ENCODE results near the gene ATL1.
A peak's percentile ranks its signal among the peaks of the same experiment; 100 is the strongest.
"Not testable (repeated sequence)": the region's sequence is repeated elsewhere in the genome, so short reads cannot be mapped to it uniquely, and the experiment has no call there.

Gene ATL1

DNA sequence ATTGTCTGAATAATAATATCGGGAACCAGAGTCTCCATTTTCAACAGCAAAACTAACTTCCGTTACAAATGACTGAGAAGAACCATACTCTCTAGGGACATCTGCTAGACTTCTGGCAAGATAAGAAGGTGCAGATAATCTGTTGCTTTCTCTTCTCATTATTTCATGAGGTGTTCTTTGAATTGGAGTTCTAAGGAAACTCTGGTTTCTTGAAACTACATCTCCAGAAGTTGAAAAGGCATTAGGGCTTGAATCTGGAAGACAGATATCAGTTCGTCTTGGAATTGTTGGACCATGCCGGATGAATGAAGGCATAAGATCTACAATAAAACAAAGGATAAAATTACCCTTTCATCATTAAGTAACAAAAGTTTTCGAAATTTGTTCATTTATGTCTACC is 105.4 kb downstream of the ATL1 start:
- not testable (repeated sequence) for DNase-seq

DNA sequence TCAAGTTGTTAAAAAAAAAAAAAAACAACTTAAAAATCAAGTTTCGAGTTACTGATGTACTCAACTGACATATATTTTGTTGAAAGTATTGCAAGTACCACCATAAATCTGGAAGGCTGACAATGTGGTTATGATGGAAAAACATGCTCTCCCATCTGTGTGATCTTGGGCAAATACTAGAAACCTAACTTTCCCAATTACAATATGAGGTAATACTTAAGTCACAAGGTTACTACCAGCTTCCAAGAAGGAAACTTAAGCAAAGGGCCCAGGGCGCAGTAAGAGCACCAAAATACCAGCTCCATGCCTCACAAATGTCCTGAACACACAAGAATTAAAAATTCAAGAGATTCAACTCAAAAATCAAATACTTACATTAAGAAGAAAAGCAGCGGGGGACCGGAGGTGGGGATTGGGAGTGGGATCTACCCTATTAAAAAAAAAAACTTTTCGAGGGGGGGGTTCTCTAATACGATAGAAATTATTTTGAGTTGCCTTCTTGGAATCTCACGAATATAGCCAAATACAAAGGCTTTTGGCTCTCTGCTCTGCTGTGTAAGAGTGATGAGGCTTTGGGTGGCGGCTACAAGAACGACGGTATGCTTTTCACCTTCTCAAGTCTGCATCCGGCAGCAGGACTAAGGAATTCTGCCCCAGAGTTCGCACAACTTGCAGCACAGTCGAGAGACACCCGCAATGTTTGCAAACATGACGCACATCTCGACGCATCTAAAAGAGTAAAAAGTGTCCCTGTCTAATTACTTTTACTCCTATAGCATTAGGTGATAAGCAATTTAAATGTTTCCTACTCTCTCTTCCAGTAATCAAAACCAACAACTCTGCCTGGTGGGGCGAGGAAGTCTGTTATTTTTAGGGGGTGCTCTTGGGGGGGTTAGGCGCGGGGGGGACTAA is 107.1 kb downstream of the ATL1 start:
- no peak for DNase-seq

DNA sequence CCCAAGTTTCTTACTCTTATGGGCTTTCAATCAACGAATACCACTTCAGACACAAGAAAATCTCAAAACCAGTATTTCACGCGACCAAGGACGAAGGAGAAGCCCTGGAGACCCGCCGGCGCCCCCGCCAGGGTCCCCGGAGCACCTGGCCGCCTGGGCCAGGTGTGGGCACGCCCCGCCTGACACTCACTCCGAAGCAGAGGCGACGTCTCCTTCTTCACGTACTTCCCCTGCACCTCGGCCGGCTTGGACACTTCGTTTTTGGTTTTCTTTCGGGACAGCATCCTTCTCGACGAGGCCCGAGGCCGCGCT is 107.7 kb downstream of the ATL1 start:
- DNase-seq: no peak

GRCh38 chr14:50667996-50668825 is 108.3 kb downstream of the ATL1 start, which contains the start of gene SAV1:
Gene SAV1, minus strand, starts transcription at chr14:50668306. Its CDS starts 339 bp downstream, at chr14:50667967.
- peak; percentile 12 for DNase-seq

DNA sequence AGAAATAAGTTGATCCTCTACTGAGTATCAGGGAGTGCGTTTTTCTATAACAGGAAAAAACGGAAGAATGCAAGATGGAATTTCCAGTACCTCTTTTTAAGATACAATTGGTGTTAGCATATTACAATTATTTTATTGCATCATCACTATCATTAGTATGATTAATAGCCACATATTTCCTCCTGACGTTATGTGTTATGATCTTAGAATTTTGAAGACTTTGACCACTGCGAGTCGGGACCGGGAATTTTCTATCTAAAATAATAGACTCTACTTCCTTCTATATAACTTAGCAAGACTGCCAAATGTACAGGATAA is 108.8 kb downstream of the ATL1 start:
- no peak for DNase-seq

- DNase-seq: no peak
These were observed 109.6 kb downstream of the ATL1 start for GRCh38 chr14:50669441-50669986.

DNA sequence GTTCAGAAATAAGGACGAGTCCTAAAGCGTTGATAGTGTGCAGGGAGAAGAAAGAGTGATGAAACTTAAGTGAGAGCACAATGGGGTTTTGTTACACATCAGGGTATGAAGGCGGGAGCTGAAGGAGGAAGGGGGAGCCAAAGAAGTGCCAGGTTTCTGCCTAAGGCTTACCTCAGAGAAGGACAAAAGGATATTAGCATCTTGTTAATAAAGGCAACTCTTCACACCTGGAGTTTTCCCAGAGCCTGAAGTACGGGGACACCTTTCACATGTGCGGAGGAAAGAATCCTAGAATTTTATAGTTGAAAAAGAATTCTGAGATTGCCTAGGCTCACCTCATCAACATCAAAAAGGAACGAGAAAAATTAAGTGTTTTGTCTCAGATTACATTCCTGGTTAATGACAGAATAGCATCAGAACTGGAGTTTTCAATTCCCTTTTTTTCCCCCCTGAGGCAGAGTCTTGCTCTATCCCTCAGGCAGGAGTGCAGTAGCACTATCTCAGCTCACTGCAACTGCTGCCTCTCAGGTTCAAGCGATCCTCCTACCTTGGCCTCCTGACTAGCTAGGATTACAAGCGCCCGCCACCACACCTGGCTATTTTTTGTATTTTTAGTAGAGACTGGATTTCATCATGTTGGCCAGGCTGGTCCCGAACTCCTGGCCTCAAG is 110.4 kb downstream of the ATL1 start:
- no peak for DNase-seq

DNA sequence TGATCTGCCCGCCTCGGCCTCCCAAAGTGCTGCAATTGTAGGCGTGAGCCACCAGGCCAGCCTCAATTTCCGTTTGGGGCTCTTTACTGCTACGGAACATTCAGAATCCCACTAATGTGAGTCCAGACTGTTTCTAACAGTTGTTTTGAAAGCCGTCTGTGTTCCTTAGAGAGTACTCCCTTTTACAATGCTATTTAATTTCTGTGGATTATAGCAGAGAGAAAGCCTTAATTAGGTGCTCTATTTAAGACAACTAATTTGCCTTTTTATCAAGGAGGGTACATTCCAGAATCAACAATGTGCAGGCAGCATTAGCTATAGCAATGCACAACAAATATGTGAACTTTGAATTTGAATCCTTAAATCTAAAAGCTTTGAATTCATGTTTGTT is 110.9 kb downstream of the ATL1 start:
- DNase-seq: no peak

GRCh38 chr14:50675597-50675996 is 115.7 kb downstream of the ATL1 start:
- DNase-seq: no peak

DNA sequence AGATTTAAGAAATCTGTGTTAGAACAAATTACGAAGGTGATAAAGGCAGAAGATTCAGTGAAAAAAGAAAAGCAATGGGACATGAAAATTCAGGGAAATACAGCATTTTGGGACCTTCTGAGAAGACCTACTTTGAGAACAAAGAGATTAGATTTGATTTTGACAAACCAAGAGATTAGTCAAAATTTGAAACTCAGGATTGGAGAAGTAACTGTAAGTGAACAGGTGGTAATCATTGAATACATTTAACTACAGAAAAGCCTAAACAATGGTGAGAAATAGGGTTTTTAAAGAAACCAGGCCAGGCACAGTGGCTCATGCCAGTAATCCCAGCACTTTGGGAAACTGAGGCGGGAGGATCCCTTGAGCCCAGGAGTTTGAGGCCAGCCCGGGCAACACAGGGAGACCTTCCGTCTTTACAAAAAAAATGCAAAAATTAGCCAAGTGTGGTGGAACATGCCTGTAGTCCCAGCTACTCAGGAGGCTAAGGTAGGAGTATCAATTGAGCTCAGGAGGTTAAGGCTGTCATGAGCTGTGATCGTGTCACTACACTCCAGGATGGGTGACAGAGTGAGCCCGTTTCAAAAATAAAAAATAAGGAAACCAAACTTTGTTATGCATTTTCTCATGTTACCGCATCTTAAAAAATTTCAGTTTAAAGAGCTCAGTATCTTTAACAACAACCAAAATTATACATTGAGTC is 117.0 kb downstream of the ATL1 start:
- no peak for DNase-seq

- DNase-seq: no peak
These were observed 117.7 kb downstream of the ATL1 start for GRCh38 chr14:50677527-50678063.

DNA sequence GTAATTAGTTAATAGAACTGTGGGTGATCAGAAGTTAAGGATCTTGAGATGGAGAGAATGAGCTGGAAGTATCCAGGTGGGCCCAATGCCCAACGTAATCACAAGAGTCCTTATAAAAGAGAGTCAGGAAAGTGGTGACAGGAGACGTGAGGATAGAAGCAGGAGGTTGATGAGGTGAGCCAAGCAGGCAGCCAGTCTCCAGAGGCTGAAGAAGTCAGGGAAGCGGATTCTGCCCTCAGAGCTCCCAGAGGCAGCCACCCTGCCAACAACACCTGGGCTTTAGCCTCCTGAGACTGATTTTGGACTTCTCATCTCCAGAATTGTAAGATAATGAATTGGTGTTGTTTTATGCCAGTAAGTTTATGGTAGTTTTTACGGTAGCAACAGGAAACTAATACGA is 118.2 kb downstream of the ATL1 start:
- DNase-seq: no peak

DNA sequence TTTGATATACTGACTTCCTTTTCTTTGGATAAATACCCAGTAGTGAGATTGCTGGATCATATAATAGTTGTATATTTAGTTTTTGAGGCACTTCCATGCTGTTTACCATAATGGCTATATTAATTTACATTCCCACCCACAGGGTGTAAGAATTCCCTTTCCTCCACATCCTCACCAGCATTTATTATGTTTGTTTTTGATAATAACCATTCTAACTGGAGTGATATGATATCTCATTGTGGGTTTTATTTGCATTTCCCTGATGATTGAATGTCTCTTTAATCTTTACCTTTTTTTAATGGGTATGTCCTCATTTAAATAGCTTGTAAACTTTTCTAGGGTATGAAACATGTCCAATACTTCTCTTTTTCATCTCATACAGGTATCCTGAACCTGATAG is 119.7 kb downstream of the ATL1 start:
- DNase-seq: no peak
